ENCODE results near the gene TESPA1. TPM values are rescaled to one million over a fixed set of nuclear protein-coding genes. Genes with fewer than 3 reads are reported as not detected.

Gene TESPA1
- total and polyA plus RNA-seq, 9 of the 15 experiments (the other 6 are each of a cell fraction or from before 2014, with no cell fraction given): 0.72 to 7.1 (median 2.4) TPM

- TF ChIP-seq STAG1 (CRISPR knock-in tag; IDR thresholded peaks at IDR 0.05; ENCODE audit: borderline replicate concordance) (no peak; the same call in 1 of the 2 replicates), NELFE (IDR thresholded peaks at IDR 0.05; ENCODE audit: insufficient read depth, insufficient read length) (no peak), RUNX1 (IDR thresholded peaks at IDR 0.05; ENCODE audit: low read depth) (no peak), BRD4 (IDR thresholded peaks at IDR 0.05) (no peak), FOXK1 (CRISPR knock-in tag; IDR thresholded peaks at IDR 0.05; ENCODE audit: borderline replicate concordance) (no peak), KLF13 (tag; IDR thresholded peaks at IDR 0.05; ENCODE audit: borderline replicate concordance, low read depth) (0 out of 2 replicates have a peak, but pooled peaks have one; percentile 31), NRF1 (conservative IDR thresholded peaks at IDR 0.05 in 1 of 2, IDR thresholded peaks at IDR 0.05 in 1 of 2) (no peak), ZBTB33 (CRISPR knock-in tag; IDR thresholded peaks at IDR 0.05) (no peak), ZNF12 (CRISPR knock-in tag; IDR thresholded peaks at IDR 0.05) (no peak), ZNF232 (CRISPR knock-in tag; IDR thresholded peaks at IDR 0.05) (peak; percentile 64; the same call in 1 of the 2 replicates), POLR2H (tag; IDR thresholded peaks at IDR 0.05; ENCODE audit: low read depth) (no peak), HMGXB4 (CRISPR knock-in tag; IDR thresholded peaks at IDR 0.05) (no peak), ZNF778 (CRISPR knock-in tag; IDR thresholded peaks at IDR 0.05) (no peak), PTBP1 (IDR thresholded peaks at IDR 0.05; ENCODE audit: low read depth, low read length) (no peak), NONO (IDR thresholded peaks at IDR 0.05; ENCODE audit: low read depth in 2 of 2, low read length in 1 of 2) (no peak), ILK (tag; IDR thresholded peaks at IDR 0.05; ENCODE audit: borderline replicate concordance, low read depth) (no peak), E4F1 (CRISPR knock-in tag; IDR thresholded peaks at IDR 0.05; ENCODE audit: borderline replicate concordance) (no peak), SIX5 (IDR thresholded peaks at IDR 0.05; ENCODE audit: borderline replicate concordance in 1 of 2, insufficient read depth in 1 of 2, low read depth in 1 of 2, low read length in 2 of 2) (no peak), DIDO1 (tag; IDR thresholded peaks at IDR 0.05; ENCODE audit: low read depth) (no peak), U2AF1 (optimal IDR thresholded peaks at IDR 0.05; ENCODE audit: low read depth, low read length) (no peak), NBN (IDR thresholded peaks at IDR 0.05; ENCODE audit: low read depth) (no peak), SIRT6 (IDR thresholded peaks at IDR 0.05; ENCODE audit: low read depth, low read length) (no peak), SMARCC2 (IDR thresholded peaks at IDR 0.05; ENCODE audit: low read depth) (no peak)
These were observed 35.2 kb upstream of the TESPA1 start, which contains the start of gene NEUROD4 (continued) for GRCh38 chr12:55019784-55020183.
